OCI-LY1 (cell line): ENCODE measurements around the gene IL33.

Source experiments
- EZH2 ChIP-seq: fragments of 200-600 bp; sonication (generic), shearing (Covaris generic); IDR thresholded peaks from 2 replicates; pipeline ENCODE4 v1.8.0; 2017; ENCODE audit warnings: borderline replicate concordance, mixed run types, mild to moderate bottlenecking, antibody characterized with exemption, low read length, moderate library complexity, mixed read lengths
- TF ChIP-seq, protein P1 (sequence below): fragments of 200-600 bp; sonication (generic), shearing (Covaris generic); IDR thresholded peaks from 2 replicates; pipeline ENCODE4 v1.5.1; 2017; ENCODE audit warnings: mild to moderate bottlenecking, antibody characterized with exemption, low read length, moderate library complexity, mixed read lengths

DNA sequence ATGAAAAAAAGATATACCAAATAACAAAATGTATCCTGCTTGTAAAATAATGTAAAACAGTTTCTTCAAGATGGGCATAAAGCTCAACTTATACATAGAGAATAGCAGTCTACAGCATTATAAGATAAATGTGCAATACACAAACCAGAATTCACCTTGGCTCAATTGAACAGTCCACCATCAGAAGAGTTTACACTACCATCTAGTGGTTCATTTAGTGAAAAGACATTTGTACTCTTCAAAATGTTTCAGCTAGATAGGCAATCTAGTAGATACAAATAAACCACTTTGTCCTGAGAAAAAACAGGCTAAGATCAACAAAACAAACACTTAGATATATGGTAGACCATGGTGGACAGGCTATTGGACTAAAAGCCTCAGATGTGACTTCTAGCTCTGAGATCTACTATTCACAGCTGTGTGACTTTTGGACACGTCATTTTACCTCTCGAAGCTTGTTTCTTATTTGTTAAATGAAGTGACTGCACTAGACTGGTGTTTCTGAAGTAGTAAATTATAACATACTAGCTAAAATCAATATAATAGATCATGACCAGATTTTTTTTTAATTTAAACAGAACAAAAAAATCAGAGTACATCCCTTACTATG, 90.5 kb downstream of the IL33 start:
- TF ChIP-seq, protein P1, sequence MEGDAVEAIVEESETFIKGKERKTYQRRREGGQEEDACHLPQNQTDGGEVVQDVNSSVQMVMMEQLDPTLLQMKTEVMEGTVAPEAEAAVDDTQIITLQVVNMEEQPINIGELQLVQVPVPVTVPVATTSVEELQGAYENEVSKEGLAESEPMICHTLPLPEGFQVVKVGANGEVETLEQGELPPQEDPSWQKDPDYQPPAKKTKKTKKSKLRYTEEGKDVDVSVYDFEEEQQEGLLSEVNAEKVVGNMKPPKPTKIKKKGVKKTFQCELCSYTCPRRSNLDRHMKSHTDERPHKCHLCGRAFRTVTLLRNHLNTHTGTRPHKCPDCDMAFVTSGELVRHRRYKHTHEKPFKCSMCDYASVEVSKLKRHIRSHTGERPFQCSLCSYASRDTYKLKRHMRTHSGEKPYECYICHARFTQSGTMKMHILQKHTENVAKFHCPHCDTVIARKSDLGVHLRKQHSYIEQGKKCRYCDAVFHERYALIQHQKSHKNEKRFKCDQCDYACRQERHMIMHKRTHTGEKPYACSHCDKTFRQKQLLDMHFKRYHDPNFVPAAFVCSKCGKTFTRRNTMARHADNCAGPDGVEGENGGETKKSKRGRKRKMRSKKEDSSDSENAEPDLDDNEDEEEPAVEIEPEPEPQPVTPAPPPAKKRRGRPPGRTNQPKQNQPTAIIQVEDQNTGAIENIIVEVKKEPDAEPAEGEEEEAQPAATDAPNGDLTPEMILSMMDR: peak; percentile 62
- no peak for TF ChIP-seq EZH2
